GM18526 (cell line): ENCODE measurements around the gene OXSM.

Source experiments
- POLR2A ChIP-seq: IDR thresholded peaks from 3 replicates; pipeline ENCODE4 v1.6.1; 2011; ENCODE audit not compliant: insufficient read length; ENCODE audit errors: extremely low read depth

Gene OXSM

GRCh38 chr3:25830373-25831280 is 40.7 kb downstream of the OXSM start:
- TF ChIP-seq POLR2A = no peak

- no peak for TF ChIP-seq POLR2A
Observed at GRCh38 chr3:25831578-25831977, 41.7 kb downstream of the OXSM start.

GRCh38 chr3:25834346-25834745 is 44.5 kb downstream of the OXSM start:
- no peak for TF ChIP-seq POLR2A

GRCh38 chr3:25836579-25836978 is 46.7 kb downstream of the OXSM start:
- no peak for TF ChIP-seq POLR2A

GRCh38 chr3:25837038-25837437 is 47.1 kb downstream of the OXSM start:
- TF ChIP-seq POLR2A = no peak

GRCh38 chr3:25840099-25840498 is 50.2 kb downstream of the OXSM start:
- no peak for TF ChIP-seq POLR2A

- TF ChIP-seq POLR2A = no peak
Observed at GRCh38 chr3:25843332-25843731, 53.4 kb downstream of the OXSM start.
